Measurements from ENCODE around the gene HK2. TPM values are rescaled to one million over a fixed set of nuclear protein-coding genes. Genes with fewer than 3 reads are reported as not detected.

The HK2 gene
- total RNA-seq, 4 donors from 2014 or later, result 0.29 to 8.6 (median 1.2) TPM

- Histone ChIP-seq H3K4me1 (no peaks in the 10 kb centered on the region), H3K36me3 (no peaks in the 10 kb centered on the region), H3K27me3 (no peaks in the 10 kb centered on the region), H3K4me3 (no peak overlapping the region), H3K27ac (no peak overlapping the region), H3K9me3 (no peaks in the 10 kb centered on the region)
- intact Hi-C loops (cut with DNase I; ENCODE audit: low total_unique reads), result no loop called here
- no peak for DNase-seq
- TF ChIP-seq POLR2A (IDR thresholded peaks at IDR 0.05) (no peak), CTCF (IDR thresholded peaks at IDR 0.05) (no peak)
Measured at GRCh38 chr2:74860521-74860920, 26.6 kb downstream of the HK2 start.

- no peak for DNase-seq
- H3K9me3 ChIP-seq, result no peaks in the 10 kb centered on the region
- intact Hi-C loops (cut with DNase I; ENCODE audit: low total_unique reads), result no loop called here
- H3K4me3 ChIP-seq, result no peak overlapping the region
- no peak overlapping the region for H3K27ac ChIP-seq
- H3K36me3 ChIP-seq, result no peaks in the 10 kb centered on the region
- TF ChIP-seq POLR2A (IDR thresholded peaks at IDR 0.05) (no peak), CTCF (IDR thresholded peaks at IDR 0.05) (no peak)
- no peaks in the 10 kb centered on the region for H3K27me3 ChIP-seq
- H3K4me1 ChIP-seq, result no peaks in the 10 kb centered on the region
Measured at GRCh38 chr2:74861531-74861930, 27.6 kb downstream of the HK2 start.

GRCh38 chr2:74862020-74862964 is 28.4 kb downstream of the HK2 start:
- intact Hi-C loops (cut with DNase I; ENCODE audit: low total_unique reads), result no loop called here
- Histone ChIP-seq H3K4me1 (no peaks in the 10 kb centered on the region), H3K9me3 (no peaks in the 10 kb centered on the region), H3K4me3 (no peak overlapping the region), H3K36me3 (no peaks in the 10 kb centered on the region), H3K27me3 (no peaks in the 10 kb centered on the region), H3K27ac (no peak overlapping the region)
- no peak for DNase-seq
- no peak for TF ChIP-seq CTCF (IDR thresholded peaks at IDR 0.05)
- TF ChIP-seq POLR2A (IDR thresholded peaks at IDR 0.05), result no peak

- DNase-seq, result no peak
- intact Hi-C loops (cut with DNase I; ENCODE audit: low total_unique reads), result no loop called here
- H3K27ac ChIP-seq, result no peak overlapping the region
- no peaks in the 10 kb centered on the region for H3K27me3 ChIP-seq
- TF ChIP-seq CTCF (IDR thresholded peaks at IDR 0.05), result no peak
- TF ChIP-seq POLR2A (IDR thresholded peaks at IDR 0.05), result no peak
- H3K4me1 ChIP-seq, result no peaks in the 10 kb centered on the region
- H3K36me3 ChIP-seq, result no peaks in the 10 kb centered on the region
- no peak overlapping the region for H3K4me3 ChIP-seq
- no peaks in the 10 kb centered on the region for H3K9me3 ChIP-seq
Measured at GRCh38 chr2:74863802-74864248, 29.9 kb downstream of the HK2 start.

All from uterus (tissue), 4 donors.